Activated CD4-positive, alpha-beta T cell treated with anti-CD3 and anti-CD28 coated beads, Interleukin-2, amount 50 U/mL, for 1 hour (primary cell): Measurements from ENCODE around the gene DFFB.

Experiments
- DNase-seq: peaks from one replicate; pipeline ENCODE4 v3.0.0-alpha.2; 2020

Gene DFFB

GRCh38 chr1:3898994-3899753, 41.9 kb downstream of the DFFB start:
- no peak for DNase-seq

GRCh38 chr1:3899754-3900149, 42.5 kb downstream of the DFFB start:
- peak; percentile 22 for DNase-seq

- peak; percentile 93 for DNase-seq
These were observed 43.1 kb downstream of the DFFB start, which contains the start of gene C1orf174 for GRCh38 chr1:3900150-3900968. Gene C1orf174, minus strand, starts transcription at chr1:3900272. Its CDS starts 86 bp downstream, at chr1:3900186.

- DNase-seq = peak; percentile 66
These were observed 43.8 kb downstream of the DFFB start for GRCh38 chr1:3900969-3901529.

GRCh38 chr1:3902111-3902511, 44.8 kb downstream of the DFFB start:
- DNase-seq = peak; percentile 27

- no peak for DNase-seq
These were observed 45.4 kb downstream of the DFFB start for GRCh38 chr1:3902571-3903091.

GRCh38 chr1:3903141-3904005, 46.1 kb downstream of the DFFB start:
- DNase-seq = no peak

GRCh38 chr1:3904006-3904842, 46.9 kb downstream of the DFFB start:
- no peak for DNase-seq

- DNase-seq = no peak
These were observed 47.5 kb downstream of the DFFB start for GRCh38 chr1:3904843-3905185.

GRCh38 chr1:3905266-3905952, 48.1 kb downstream of the DFFB start:
- no peak for DNase-seq

GRCh38 chr1:3905953-3906671, 48.8 kb downstream of the DFFB start:
- DNase-seq = no peak

- no peak for DNase-seq
These were observed 49.4 kb downstream of the DFFB start for GRCh38 chr1:3906672-3907020.

GRCh38 chr1:3907031-3907534, 49.8 kb downstream of the DFFB start:
- DNase-seq = no peak

GRCh38 chr1:3907621-3908165, 50.4 kb downstream of the DFFB start:
- no peak for DNase-seq

GRCh38 chr1:3908886-3909517, 51.7 kb downstream of the DFFB start:
- no peak for DNase-seq

GRCh38 chr1:3909615-3910014, 52.3 kb downstream of the DFFB start:
- no peak for DNase-seq

GRCh38 chr1:3910049-3910731, 52.9 kb downstream of the DFFB start:
- DNase-seq = no peak
